Measurements from ENCODE around the gene TOR2A.
"Not testable (repeated sequence)": the region's sequence is repeated elsewhere in the genome, so short reads cannot be mapped to it uniquely, and the experiment has no call there.

GRCh38 chr9:127756776-127757175 lies 21.7 kb upstream of the TOR2A start:
- TF ChIP-seq EP300, CTCF, POLR2A (IDR thresholded peaks at IDR 0.05): not testable (repeated sequence)
